GM19238 (cell line): ENCODE measurements around the gene MTA1.

Source experiments
- DNase-seq: peaks from one replicate; pipeline ENCODE4 v3.0.0; 2011; ENCODE audit warnings: low spot score; ENCODE audit not compliant: insufficient read length

The MTA1 gene

GRCh38 chr14:105497671-105498429 is 78.2 kb downstream of the MTA1 start:
- DNase-seq: no peak

- DNase-seq: no peak
Observed at GRCh38 chr14:105498430-105499255, 79.0 kb downstream of the MTA1 start.

- DNase-seq: no peak
Observed at GRCh38 chr14:105499256-105500035, 79.8 kb downstream of the MTA1 start.

- DNase-seq: no peak
Observed at GRCh38 chr14:105500036-105500725, 80.6 kb downstream of the MTA1 start.

GRCh38 chr14:105500726-105501101 is 81.1 kb downstream of the MTA1 start:
- DNase-seq: no peak

GRCh38 chr14:105501504-105502291 is 82.1 kb downstream of the MTA1 start:
- no peak for DNase-seq

GRCh38 chr14:105502446-105503295 is 83.0 kb downstream of the MTA1 start:
- DNase-seq: no peak

- no peak for DNase-seq
Observed at GRCh38 chr14:105503296-105503640, 83.6 kb downstream of the MTA1 start.

- no peak for DNase-seq
Observed at GRCh38 chr14:105503935-105504692, 84.5 kb downstream of the MTA1 start.

GRCh38 chr14:105505101-105505500 is 85.5 kb downstream of the MTA1 start:
- DNase-seq: no peak

- no peak for DNase-seq
Observed at GRCh38 chr14:105507247-105507646, 87.6 kb downstream of the MTA1 start.

GRCh38 chr14:105508069-105508468 is 88.4 kb downstream of the MTA1 start:
- no peak for DNase-seq

- no peak for DNase-seq
Observed at GRCh38 chr14:105508601-105509000, 89.0 kb downstream of the MTA1 start.

- DNase-seq: no peak
Observed at GRCh38 chr14:105517096-105517495, 97.5 kb downstream of the MTA1 start.

- DNase-seq: no peak
Observed at GRCh38 chr14:105519946-105520698, 100.5 kb downstream of the MTA1 start.
